D721Med (cell line): Measurements from ENCODE around the gene RPAP2.

Experiments used
- DNase-seq: peaks from one replicate; pipeline ENCODE4 v3.0.0; 2011; ENCODE audit warnings: low spot score; ENCODE audit not compliant: insufficient read length
- FAIRE-seq: peaks from 2 replicates; lab custom pipeline; 2011; peaks lifted over from hg19 to GRCh38; lab: Jason Lieb, UNC
- TF ChIP-seq, protein P1 (sequence below): IDR thresholded peaks from 2 replicates; pipeline ENCODE4 v1.5.1; 2012; ENCODE audit warnings: mild to moderate bottlenecking, control low read depth; ENCODE audit not compliant: insufficient read depth; ENCODE audit errors: missing control alignments

Gene RPAP2

DNA sequence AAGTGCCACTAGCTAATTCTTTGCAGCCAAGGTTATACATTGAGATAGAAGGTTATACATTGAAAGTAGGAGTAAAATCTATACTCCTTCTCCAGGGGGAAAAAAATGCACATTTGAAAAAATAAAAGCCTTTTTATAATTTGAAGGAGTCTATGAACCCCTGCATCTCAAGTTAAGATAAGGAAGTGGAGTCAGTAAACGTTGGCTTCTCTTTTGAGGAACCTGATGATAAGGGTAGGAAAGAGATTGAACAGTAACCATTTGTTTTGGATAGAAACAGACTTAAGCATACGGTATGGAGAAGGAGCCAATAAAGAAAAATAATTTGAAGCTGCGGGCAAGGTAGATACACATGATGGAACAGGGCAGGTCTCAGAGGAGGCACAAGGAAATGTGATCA, 64.1 kb downstream of the RPAP2 start:
- DNase-seq (no peak), FAIRE-seq (no peak)
- TF ChIP-seq, protein P1, sequence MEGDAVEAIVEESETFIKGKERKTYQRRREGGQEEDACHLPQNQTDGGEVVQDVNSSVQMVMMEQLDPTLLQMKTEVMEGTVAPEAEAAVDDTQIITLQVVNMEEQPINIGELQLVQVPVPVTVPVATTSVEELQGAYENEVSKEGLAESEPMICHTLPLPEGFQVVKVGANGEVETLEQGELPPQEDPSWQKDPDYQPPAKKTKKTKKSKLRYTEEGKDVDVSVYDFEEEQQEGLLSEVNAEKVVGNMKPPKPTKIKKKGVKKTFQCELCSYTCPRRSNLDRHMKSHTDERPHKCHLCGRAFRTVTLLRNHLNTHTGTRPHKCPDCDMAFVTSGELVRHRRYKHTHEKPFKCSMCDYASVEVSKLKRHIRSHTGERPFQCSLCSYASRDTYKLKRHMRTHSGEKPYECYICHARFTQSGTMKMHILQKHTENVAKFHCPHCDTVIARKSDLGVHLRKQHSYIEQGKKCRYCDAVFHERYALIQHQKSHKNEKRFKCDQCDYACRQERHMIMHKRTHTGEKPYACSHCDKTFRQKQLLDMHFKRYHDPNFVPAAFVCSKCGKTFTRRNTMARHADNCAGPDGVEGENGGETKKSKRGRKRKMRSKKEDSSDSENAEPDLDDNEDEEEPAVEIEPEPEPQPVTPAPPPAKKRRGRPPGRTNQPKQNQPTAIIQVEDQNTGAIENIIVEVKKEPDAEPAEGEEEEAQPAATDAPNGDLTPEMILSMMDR, result no peak

DNA sequence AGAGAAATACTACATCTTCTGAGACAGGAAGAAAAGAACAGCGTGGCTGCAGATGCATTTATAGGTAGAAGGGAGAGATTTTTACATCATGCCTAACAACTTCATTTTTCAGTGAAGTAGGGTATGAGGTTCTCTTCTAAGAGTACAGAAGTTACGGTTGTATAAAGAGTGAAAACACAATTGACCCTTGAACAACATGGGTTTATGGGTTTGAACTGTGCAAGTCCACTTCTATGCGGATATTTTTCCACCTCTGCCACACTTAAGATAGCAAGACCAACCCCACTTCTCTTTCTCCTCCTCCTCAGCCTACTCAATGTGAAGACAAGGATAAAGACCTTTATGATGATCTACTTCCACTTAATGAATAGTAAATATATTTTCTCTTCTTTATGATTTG, 64.5 kb downstream of the RPAP2 start:
- FAIRE-seq, result no peak
- no peak for DNase-seq
- TF ChIP-seq, protein P1, result no peak

DNA sequence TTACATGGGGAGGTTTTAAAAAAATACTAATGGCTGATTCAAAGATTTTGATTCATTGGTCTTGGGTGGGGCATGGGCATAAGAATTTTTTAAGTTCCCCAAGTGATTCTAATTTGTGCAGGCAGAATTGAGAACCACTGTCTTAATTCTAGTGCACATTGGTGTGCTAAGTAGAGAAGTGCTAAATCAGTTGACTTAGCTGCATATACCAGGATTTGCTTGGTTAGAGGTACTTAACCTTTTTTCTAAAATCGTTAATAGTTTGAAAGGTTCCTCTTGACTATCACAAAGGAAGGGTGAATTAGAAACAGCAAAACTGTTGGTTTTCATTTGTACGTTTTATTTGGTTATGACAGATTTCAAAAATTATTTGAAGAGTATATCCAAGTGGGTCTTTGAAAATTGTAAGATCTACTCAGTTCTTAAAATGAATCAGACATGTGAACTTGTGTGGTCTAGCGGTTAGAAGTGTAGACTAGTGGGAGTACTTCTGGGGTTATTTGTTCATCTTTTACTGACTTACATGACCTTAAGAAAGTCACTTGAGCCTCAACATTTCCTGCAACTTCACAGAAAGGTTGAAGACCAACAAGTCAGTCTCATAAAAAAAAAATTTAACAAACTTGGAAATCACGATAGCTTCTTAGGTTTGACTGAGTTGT, 66.7 kb downstream of the RPAP2 start:
- TF ChIP-seq, protein P1, result no peak
- DNase-seq (no peak), FAIRE-seq (no peak)

DNA sequence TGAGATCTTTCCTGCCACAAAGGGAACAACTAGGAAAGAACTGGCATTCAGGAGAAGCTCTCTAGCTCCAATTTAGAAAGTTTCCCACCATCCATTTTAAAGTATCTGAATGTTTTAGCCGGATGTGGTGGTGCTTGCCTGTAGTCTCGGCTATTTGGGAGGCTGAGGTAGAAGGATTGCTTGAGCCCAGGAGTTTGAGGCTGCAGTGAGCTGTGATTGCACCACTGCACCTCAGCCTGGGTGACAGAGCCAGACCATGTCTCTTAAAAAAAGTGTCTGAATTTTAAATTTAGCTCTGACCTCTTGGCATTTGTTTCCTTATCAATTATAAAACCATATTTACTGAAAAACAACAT, 67.2 kb downstream of the RPAP2 start:
- FAIRE-seq (no peak), DNase-seq (no peak)
- TF ChIP-seq, protein P1, result no peak

DNA sequence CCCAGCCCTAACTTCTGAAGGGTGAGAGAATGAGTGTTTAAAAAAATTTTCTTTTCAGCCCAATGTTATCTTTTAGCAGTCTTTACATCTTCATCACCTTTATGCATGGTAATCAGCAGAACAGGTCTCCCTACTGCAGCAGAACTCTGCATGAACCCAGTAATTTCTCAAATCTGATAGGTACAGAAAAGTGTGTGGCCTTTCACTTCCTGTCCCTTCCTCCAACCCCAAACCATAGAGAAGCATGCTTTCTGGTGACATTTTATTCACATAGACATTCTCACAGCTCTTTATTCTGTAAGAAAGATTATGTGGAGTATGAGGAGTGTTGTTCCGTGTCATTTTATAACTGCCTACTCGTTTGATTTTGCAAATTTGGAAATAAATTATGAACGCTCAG, 68.6 kb downstream of the RPAP2 start:
- TF ChIP-seq, protein P1, result no peak
- FAIRE-seq (no peak), DNase-seq (no peak)

DNA sequence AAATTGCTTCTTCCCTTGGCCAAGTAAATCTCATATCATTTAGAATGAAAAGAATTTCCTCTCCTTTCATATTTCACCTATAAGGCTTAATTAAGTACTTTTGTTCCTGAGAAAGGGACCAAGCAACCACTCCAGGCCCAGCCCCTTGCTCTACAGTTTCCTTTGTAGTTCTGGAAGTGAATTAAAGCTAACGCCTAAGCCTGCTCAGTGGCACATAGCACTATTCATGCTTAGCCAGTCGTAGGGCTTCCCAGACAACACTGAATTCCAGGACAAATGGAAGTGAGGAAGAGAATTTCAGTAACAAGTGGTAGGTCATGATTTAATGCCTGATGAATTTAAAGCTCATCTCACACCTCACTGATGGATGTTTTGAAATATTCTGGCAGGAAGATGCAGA, 73.3 kb downstream of the RPAP2 start:
- no peak for FAIRE-seq
- DNase-seq, result no peak
- TF ChIP-seq, protein P1, result no peak

DNA sequence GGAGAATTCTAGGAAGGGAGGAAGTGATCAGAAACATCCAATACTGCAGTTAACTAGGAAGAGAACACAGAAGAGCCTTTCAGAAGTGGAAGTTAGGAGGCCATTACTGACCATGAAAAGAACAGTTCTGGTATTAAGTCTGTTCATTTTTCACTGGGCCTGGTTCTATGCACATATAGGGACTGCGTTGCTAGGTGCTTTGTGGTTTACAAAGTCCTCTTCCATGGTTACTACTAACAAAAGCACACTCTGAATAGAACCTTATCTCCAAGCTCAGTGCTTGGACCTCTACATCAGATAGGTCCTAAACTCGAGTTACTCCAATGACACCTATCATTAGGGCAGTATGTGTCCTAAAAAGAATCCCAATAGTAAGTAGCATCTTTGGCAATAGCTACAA, 75.4 kb downstream of the RPAP2 start:
- FAIRE-seq (no peak), DNase-seq (no peak)
- TF ChIP-seq, protein P1, result no peak
